H9 (cell line): ENCODE results near the gene CEACAM6. TPM values are rescaled to one million over a fixed set of nuclear protein-coding genes. Genes with fewer than 3 reads are reported as not detected.

Source experiments
- DNase-seq: peaks from one replicate; pipeline ENCODE4 v3.0.0-alpha.2; 2017
- H2AFZ ChIP-seq: one replicate; pipeline ENCODE4 v1.6.1; 2013; ENCODE audit warnings: mild to moderate bottlenecking, low read length, control low read depth, moderate library complexity
- H2AK5ac ChIP-seq: 2 replicates; pipeline ENCODE4 v1.6.1; 2013; ENCODE audit warnings: low read length, control low read depth, mixed read lengths; ENCODE audit not compliant: insufficient read length
- H2BK120ac ChIP-seq: one replicate; pipeline ENCODE4 v1.6.1; 2013; ENCODE audit warnings: low read depth, mild to moderate bottlenecking, low read length, control low read depth, inconsistent platforms; ENCODE audit not compliant: poor library complexity, severe bottlenecking
- H2BK12ac ChIP-seq: 2 replicates; pipeline ENCODE4 v1.6.1; 2013; ENCODE audit warnings: low read length, control low read depth, mixed read lengths, low read depth; ENCODE audit not compliant: insufficient read length
- H2BK15ac ChIP-seq: 2 replicates; pipeline ENCODE4 v1.6.1; 2013; ENCODE audit warnings: low read depth, low read length, control low read depth
- H2BK20ac ChIP-seq: one replicate; pipeline ENCODE4 v1.6.1; 2013; ENCODE audit warnings: low read depth, mild to moderate bottlenecking, low read length, control low read depth, inconsistent platforms; ENCODE audit not compliant: poor library complexity, severe bottlenecking
- H2BK5ac ChIP-seq: 2 replicates; pipeline ENCODE4 v1.6.1; 2013; ENCODE audit warnings: low read length, control low read depth, mixed read lengths; ENCODE audit not compliant: insufficient read length
- H3K14ac ChIP-seq: 2 replicates; pipeline ENCODE4 v1.6.1; 2013; ENCODE audit warnings: low read length, control low read depth; ENCODE audit not compliant: insufficient read depth
- H3K18ac ChIP-seq: 2 replicates; pipeline ENCODE4 v1.6.1; 2013; ENCODE audit warnings: low read depth, mild to moderate bottlenecking, mixed read lengths, low read length, control low read depth; ENCODE audit not compliant: insufficient read length
- H3K23ac ChIP-seq: 2 replicates; pipeline ENCODE4 v1.6.1; 2013; ENCODE audit warnings: low read length, control low read depth, mixed read lengths, low read depth; ENCODE audit not compliant: insufficient read length
- H3K23me2 ChIP-seq: 2 replicates; pipeline ENCODE4 v1.6.1; 2013; ENCODE audit warnings: low read depth, mild to moderate bottlenecking, mixed read lengths, low read length, control low read depth; ENCODE audit not compliant: insufficient read length, poor library complexity, severe bottlenecking
- H3K27ac ChIP-seq: 2 replicates; pipeline ENCODE4 v1.5.1; 2013; ENCODE audit warnings: low read length, control low read depth, mixed read lengths, low read depth; ENCODE audit not compliant: insufficient read length
- H3K27me3 ChIP-seq: 2 replicates; pipeline ENCODE4 v1.6.1; 2013; ENCODE audit warnings: low read length, control low read depth, inconsistent platforms; ENCODE audit not compliant: insufficient read depth
- H3K4ac ChIP-seq: 2 replicates; pipeline ENCODE4 v1.6.1; 2013; ENCODE audit warnings: low read depth, mild to moderate bottlenecking, control low read depth, inconsistent platforms, low read length, moderate library complexity
- H3K4me1 ChIP-seq: 2 replicates; pipeline ENCODE4 v1.6.1; 2013; ENCODE audit warnings: low read length, control low read depth, inconsistent platforms; ENCODE audit not compliant: insufficient read depth
- H3K4me2 ChIP-seq: 2 replicates; pipeline ENCODE4 v1.6.1; 2013; ENCODE audit warnings: low read length, control low read depth, mixed read lengths; ENCODE audit not compliant: insufficient read length, insufficient read depth
- H3K56ac ChIP-seq: 2 replicates; pipeline ENCODE4 v1.6.1; 2013; ENCODE audit warnings: low read depth, mild to moderate bottlenecking, mixed read lengths, low read length, control low read depth; ENCODE audit not compliant: insufficient read length
- H3K79me1 ChIP-seq: 2 replicates; pipeline ENCODE4 v1.6.1; 2013; ENCODE audit warnings: low read depth, mild to moderate bottlenecking, moderate library complexity, low read length, control low read depth, inconsistent platforms; ENCODE audit not compliant: insufficient read depth, poor library complexity, severe bottlenecking
- H3K79me2 ChIP-seq: 2 replicates; pipeline ENCODE4 v1.6.1; 2013; ENCODE audit warnings: low read length, control low read depth, inconsistent platforms; ENCODE audit not compliant: insufficient read depth
- H3K9ac ChIP-seq: 2 replicates; pipeline ENCODE4 v1.6.1; 2013; ENCODE audit warnings: low read length, control low read depth, mixed read lengths; ENCODE audit not compliant: insufficient read length; ENCODE audit errors: extremely low read depth
- H3K9me3 ChIP-seq: one replicate; pipeline ENCODE4 v1.6.1; 2013; ENCODE audit warnings: low read depth, low read length, inconsistent platforms; ENCODE audit not compliant: control insufficient read depth
- H3T11ph ChIP-seq: one replicate; pipeline ENCODE4 v1.6.1; 2013; ENCODE audit warnings: mild to moderate bottlenecking, low read length, control low read depth, inconsistent platforms
- H4K20me1 ChIP-seq: one replicate; pipeline ENCODE4 v1.6.1; 2013; ENCODE audit not compliant: control insufficient read depth, insufficient read length, insufficient read depth
- H4K5ac ChIP-seq: 2 replicates; pipeline ENCODE4 v1.6.1; 2013; ENCODE audit warnings: low read depth, mild to moderate bottlenecking, mixed read lengths, low read length, control low read depth; ENCODE audit not compliant: insufficient read length
- H4K8ac ChIP-seq: replicated peaks from 2 replicates; pipeline ENCODE4 v1.6.1; 2013; ENCODE audit warnings: low read length, control low read depth, mixed read lengths, low read depth; ENCODE audit not compliant: insufficient read length
- H4K91ac ChIP-seq: 2 replicates; pipeline ENCODE4 v1.6.1; 2013; ENCODE audit warnings: low read depth, mild to moderate bottlenecking, moderate library complexity, mixed read lengths, low read length, control low read depth; ENCODE audit not compliant: insufficient read length
- H3K27ac Mint-ChIP-seq, 3 experiments: 2 replicates in 2 of 3; 3 replicates in 1 of 3; pipeline ENCODE4 v1.8.0; 2020 to 2021; ENCODE audit warnings: mixed read lengths in 3 of 3, mild to moderate bottlenecking in 1 of 3, moderate library complexity in 1 of 3
- H3K27me3 Mint-ChIP-seq: 2 replicates; pipeline ENCODE4 v1.8.0; 2021; ENCODE audit warnings: low read depth, mild to moderate bottlenecking, moderate library complexity, mixed read lengths
- H3K36me3 Mint-ChIP-seq, 3 experiments: 2 replicates in 2 of 3; 3 replicates in 1 of 3; pipeline ENCODE4 v1.8.0; 2020 to 2021; ENCODE audit warnings: low read depth in 3 of 3, mixed read lengths in 3 of 3; ENCODE audit not compliant: insufficient read depth in 1 of 3
- H3K4me1 Mint-ChIP-seq, 2 experiments: 2 replicates each; pipeline ENCODE4 v1.8.0; 2020; ENCODE audit warnings: mixed read lengths in 2 of 2
- H3K4me3 Mint-ChIP-seq, 2 experiments: 2 replicates in 1 of 2; 3 replicates in 1 of 2; pipeline ENCODE4 v1.8.0; 2020 to 2021; ENCODE audit warnings: mild to moderate bottlenecking in 2 of 2, mixed read lengths in 2 of 2, moderate library complexity in 1 of 2
- H3K9me3 Mint-ChIP-seq, 2 experiments: 2 replicates in 1 of 2; 3 replicates in 1 of 2; pipeline ENCODE4 v1.8.0; 2020; ENCODE audit warnings: mild to moderate bottlenecking in 2 of 2, mixed read lengths in 2 of 2, moderate library complexity in 1 of 2
- CTCF ChIP-seq: fragments of 200-600 bp; sonication (generic); conservative IDR thresholded peaks from 3 replicates; pipeline ENCODE4 v1.8.0; 2021; ENCODE audit warnings: antibody characterized with exemption, mild to moderate bottlenecking
- WGBS: extraction: QIAGEN DNeasy Blood & Tissue Kit; methylation state at CpG from one replicate; pipeline ENCODE4 v1.1.7; 2013; ENCODE audit warnings: missing lambda C conversion rate, low lambda C conversion rate, mixed read lengths; ENCODE audit not compliant: insufficient read length; ENCODE audit errors: extremely low coverage; 5-methylcytosine and 5-hydroxymethylcytosine counted together
- total RNA-seq: library from RNA; stranded (reverse); gene quantifications from 2 replicates; pipeline ENCODE4 v1.2.1, GENCODE V29; 2021

Gene CEACAM6
- total RNA-seq, 1 experiment from 2014 or later, result not detected

GRCh38 chr19:41801792-41802211 is 46.5 kb downstream of the CEACAM6 start:
- H3K4me1 ChIP-seq, result no peaks in the 10 kb centered on the region
- TF ChIP-seq CTCF, result no peak
- H4K5ac ChIP-seq, result no peak overlapping the region
- no peaks in the 10 kb centered on the region for H3K27me3 ChIP-seq
- H3K23ac ChIP-seq, result no peak overlapping the region
- peaks cover 4% of the 10 kb centered on the region for H3K27me3 Mint-ChIP-seq
- H2BK20ac ChIP-seq, result no peak overlapping the region
- no peak overlapping the region for H3K4me3 Mint-ChIP-seq
- H2BK5ac ChIP-seq, result no peak overlapping the region
- no peak overlapping the region for H3K27ac ChIP-seq
- peak overlapping the region in 1 of 3 experiments; percentile 80; a peak in 1 of 7 replicates for H3K27ac Mint-ChIP-seq
- no peak overlapping the region for H2BK120ac ChIP-seq
- no peak overlapping the region for H3K56ac ChIP-seq
- no peak overlapping the region for H3K18ac ChIP-seq
- no peaks in the 10 kb centered on the region for H4K20me1 ChIP-seq
- peaks cover 0 to 16% (median 0%) of the 10 kb centered on the region in 3 experiments; a peak in 2 of 7 replicates for H3K36me3 Mint-ChIP-seq
- H3K79me1 ChIP-seq, result no peaks in the 10 kb centered on the region
- H2AFZ ChIP-seq, result no peak overlapping the region
- H3T11ph ChIP-seq, result no peak overlapping the region
- no peak overlapping the region for H3K4me2 ChIP-seq
- H4K8ac ChIP-seq, result no peak overlapping the region
- WGBS, result no CpG with 5 or more reads among the region's 2 CpGs
- H2BK12ac ChIP-seq, result no peak overlapping the region
- H4K91ac ChIP-seq, result no peak overlapping the region
- no peak overlapping the region for H3K4ac ChIP-seq
- no peaks in the 10 kb centered on the region for H3K79me2 ChIP-seq
- H3K9me3 ChIP-seq, result no peaks in the 10 kb centered on the region
- H3K23me2 ChIP-seq, result no peaks in the 10 kb centered on the region
- H3K9me3 Mint-ChIP-seq, result peaks cover 13 to 83% of the 10 kb centered on the region in 2 experiments
- no peak overlapping the region for H3K9ac ChIP-seq
- no peak overlapping the region for H2AK5ac ChIP-seq
- no peak overlapping the region for H2BK15ac ChIP-seq
- H3K14ac ChIP-seq, result no peak overlapping the region
- no peaks in the 10 kb centered on the region for H3K4me1 Mint-ChIP-seq
- DNase-seq, result no peak
